Vagina (tissue), 2 donors: ENCODE measurements around the gene CHST14.

ENCODE experiments used
- POLR2A ChIP-seq, 2 donors: fragments of 450-650 bp; IDR thresholded peaks; one replicate each; pipeline ENCODE4 v1.6.1; 2017; ENCODE audit warnings: antibody characterized with exemption in 2 of 2, mild to moderate bottlenecking in 2 of 2, moderate library complexity in 2 of 2
- POLR2AphosphoS5 ChIP-seq, 2 donors: sonication (generic); formaldehyde crosslinking; IDR thresholded peaks; one replicate each; pipeline ENCODE4 v1.9.0; 2017; ENCODE audit warnings: antibody characterized with exemption in 2 of 2, mild to moderate bottlenecking in 2 of 2, low read depth in 1 of 2; ENCODE audit not compliant: insufficient read depth in 1 of 2

DNA sequence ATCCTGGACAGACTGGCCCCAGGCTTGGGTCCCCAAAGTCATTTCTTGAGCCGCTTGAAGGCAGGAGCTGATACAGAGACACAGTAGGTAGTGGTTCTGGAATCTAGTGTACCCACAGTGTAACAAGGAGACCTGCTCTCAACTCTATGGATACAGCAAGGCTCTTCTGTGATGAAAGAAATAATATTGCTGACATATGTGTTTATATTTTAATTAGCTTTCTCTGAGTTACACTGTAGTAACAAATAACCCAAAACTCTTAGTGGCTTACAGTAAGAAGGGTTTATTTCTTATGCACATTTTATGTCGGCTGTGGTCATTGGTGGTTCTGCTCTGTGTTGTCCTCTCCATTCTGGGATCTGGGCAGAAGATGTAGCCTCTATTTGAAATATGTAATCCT lies 45.5 kb downstream of the CHST14 start:
- no peak for TF ChIP-seq POLR2A (IDR thresholded peaks at IDR 0.05)
- TF ChIP-seq POLR2AphosphoS5 (IDR thresholded peaks at IDR 0.05; ENCODE audit: insufficient read depth in 1 of 2, low read depth in 1 of 2): no peak
